OCI-LY7 (cell line): ENCODE measurements around the gene TIGIT. TPM values are rescaled to one million over a fixed set of nuclear protein-coding genes. Genes with fewer than 3 reads are reported as not detected.

Source experiments
- BruUV-seq: library from RNA; stranded (reverse); fragments of 400-500 nt; replicated peaks from 2 replicates; lab custom pipeline; 2021; lab: Mats Ljungman, UMichigan
- CTCF ChIA-PET: fragments of 300-600 bp; sonication (Branson Sonifier 250); formaldehyde crosslinking; loops from one replicate; lab custom pipeline; 2022; ENCODE audit warnings: antibody characterized with exemption; ENCODE audit not compliant: unreplicated experiment; lab: Charles Lee
- POLR2A ChIA-PET: fragments of 300-600 bp; sonication (Branson Sonifier 250); formaldehyde crosslinking; loops from one replicate; lab custom pipeline; 2022; ENCODE audit warnings: antibody characterized with exemption; lab: Charles Lee
- DNase-seq: peaks from one replicate; pipeline ENCODE4 v3.0.0-alpha.2; 2015; ENCODE audit warnings: low spot score
- H2AFZ ChIP-seq: fragments of 200-600 bp; sonication (generic), shearing (Covaris generic); 2 replicates; pipeline ENCODE4 v1.6.1; 2014; ENCODE audit warnings: mild to moderate bottlenecking, antibody characterized with exemption, low read length, moderate library complexity
- H3K27ac ChIP-seq: fragments of 200-600 bp; sonication (generic); 2 replicates; pipeline ENCODE4 v1.5.1; 2014; ENCODE audit warnings: mixed run types, low read depth, mild to moderate bottlenecking, moderate library complexity, low read length, inconsistent platforms; ENCODE audit not compliant: poor library complexity, severe bottlenecking
- H3K36me3 ChIP-seq: fragments of 200-600 bp; sonication (generic); 2 replicates; pipeline ENCODE4 v1.6.1; 2014; ENCODE audit warnings: mild to moderate bottlenecking, antibody characterized with exemption, low read length, moderate library complexity, mixed read lengths; ENCODE audit not compliant: insufficient read depth
- H3K4me1 ChIP-seq: fragments of 200-600 bp; sonication (generic); 2 replicates; pipeline ENCODE4 v1.5.1; 2014; ENCODE audit warnings: mild to moderate bottlenecking, low read length; ENCODE audit not compliant: insufficient read depth, poor library complexity, severe bottlenecking
- H3K4me2 ChIP-seq: fragments of 200-600 bp; sonication (generic); 2 replicates; pipeline ENCODE4 v1.6.1; 2014; ENCODE audit warnings: mild to moderate bottlenecking, low read length
- H3K4me3 ChIP-seq: fragments of 200-600 bp; sonication (generic); 2 replicates; pipeline ENCODE4 v1.5.1; 2014; ENCODE audit warnings: mild to moderate bottlenecking, low read depth, low read length; ENCODE audit not compliant: poor library complexity, severe bottlenecking
- H3K79me2 ChIP-seq: fragments of 200-600 bp; sonication (generic); 2 replicates; pipeline ENCODE4 v1.6.1; 2016; ENCODE audit warnings: low read depth, mild to moderate bottlenecking, low read length, moderate library complexity, mixed read lengths; ENCODE audit not compliant: insufficient read depth
- H3K9me2 ChIP-seq: fragments of 200-600 bp; sonication (generic); 2 replicates; pipeline ENCODE4 v1.6.1; 2016; ENCODE audit warnings: mild to moderate bottlenecking, low read length, mixed read lengths; ENCODE audit not compliant: insufficient read depth
- H3K9me3 ChIP-seq: fragments of 200-600 bp; sonication (generic); 2 replicates; pipeline ENCODE4 v1.6.1; 2014; ENCODE audit warnings: mild to moderate bottlenecking, mixed run types, low read length, mixed read lengths
- H4K20me1 ChIP-seq: fragments of 200-600 bp; sonication (generic); 2 replicates; pipeline ENCODE4 v1.6.1; 2014; ENCODE audit warnings: mild to moderate bottlenecking, antibody characterized with exemption, low read length, moderate library complexity, mixed read lengths; ENCODE audit not compliant: insufficient read depth
- EZH2phosphoT487 ChIP-seq: fragments of 200-600 bp; sonication (generic); IDR thresholded peaks from 2 replicates; pipeline ENCODE4 v1.6.1; 2018; ENCODE audit warnings: low read depth, borderline replicate concordance, mild to moderate bottlenecking, mixed run types, antibody characterized with exemption, low read length, moderate library complexity, mixed read lengths
- intact Hi-C: fragments of 100-400 bp; cut with micrococcal nuclease; formaldehyde crosslinking; loops from one replicate; pipeline ENCODE4 v1.10.0; 2022; ENCODE audit not compliant: unreplicated experiment
- total RNA-seq, 2 experiments: library from RNA; depleted of rRNA in 1 of 2; stranded (reverse); fragments of >200 nt in 1 of 2; shearing (Covaris generic) in 1 of 2; gene quantifications; 2 replicates each; pipeline ENCODE4 v1.2.3, GENCODE V29; 2014 to 2022
- TF ChIP-seq, protein P1 (sequence below): fragments of 200-600 bp; sonication (generic); conservative IDR thresholded peaks from 2 replicates; pipeline ENCODE4 v1.5.1; 2014; ENCODE audit warnings: mild to moderate bottlenecking, antibody characterized with exemption, low read length, moderate library complexity, mixed read lengths

The TIGIT gene
- total RNA-seq, 2 experiments from 2014 or later = 0.35 to 2.3 TPM

DNA sequence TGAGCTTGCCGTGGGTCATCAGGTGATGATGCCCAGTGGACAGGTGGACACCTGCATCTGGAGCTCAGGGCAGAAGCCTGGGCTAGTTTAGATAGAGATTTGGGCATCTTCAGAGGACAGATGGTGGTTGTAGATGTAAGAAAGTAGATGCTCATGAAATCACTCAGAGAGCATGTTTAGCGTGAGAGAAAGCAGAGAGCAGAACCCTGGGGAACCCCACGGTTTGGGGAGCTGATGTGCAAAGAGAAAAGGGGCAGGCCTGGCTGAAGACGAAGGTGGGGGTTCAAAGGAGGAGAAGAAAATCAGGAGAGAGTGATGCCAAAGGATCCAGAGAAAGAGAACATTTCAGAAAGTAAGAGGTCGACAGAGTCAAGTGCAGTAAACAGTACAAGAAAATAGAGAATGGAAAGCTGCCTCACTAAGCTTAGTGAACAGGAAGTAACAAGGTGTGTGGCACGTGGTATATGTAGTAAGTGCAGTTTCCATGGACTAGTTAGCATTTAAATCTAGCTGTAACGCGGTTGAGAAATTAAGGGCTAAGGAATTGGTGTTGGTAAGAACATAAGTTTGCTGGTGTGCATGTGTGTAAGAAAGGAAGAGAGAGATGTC is 13.5 kb downstream of the TIGIT start:
- H3K4me1 ChIP-seq = no peaks in the 10 kb centered on the region
- H3K4me2 ChIP-seq = no peak overlapping the region
- TF ChIP-seq EZH2phosphoT487 = no peak
- TF ChIP-seq, protein P1, sequence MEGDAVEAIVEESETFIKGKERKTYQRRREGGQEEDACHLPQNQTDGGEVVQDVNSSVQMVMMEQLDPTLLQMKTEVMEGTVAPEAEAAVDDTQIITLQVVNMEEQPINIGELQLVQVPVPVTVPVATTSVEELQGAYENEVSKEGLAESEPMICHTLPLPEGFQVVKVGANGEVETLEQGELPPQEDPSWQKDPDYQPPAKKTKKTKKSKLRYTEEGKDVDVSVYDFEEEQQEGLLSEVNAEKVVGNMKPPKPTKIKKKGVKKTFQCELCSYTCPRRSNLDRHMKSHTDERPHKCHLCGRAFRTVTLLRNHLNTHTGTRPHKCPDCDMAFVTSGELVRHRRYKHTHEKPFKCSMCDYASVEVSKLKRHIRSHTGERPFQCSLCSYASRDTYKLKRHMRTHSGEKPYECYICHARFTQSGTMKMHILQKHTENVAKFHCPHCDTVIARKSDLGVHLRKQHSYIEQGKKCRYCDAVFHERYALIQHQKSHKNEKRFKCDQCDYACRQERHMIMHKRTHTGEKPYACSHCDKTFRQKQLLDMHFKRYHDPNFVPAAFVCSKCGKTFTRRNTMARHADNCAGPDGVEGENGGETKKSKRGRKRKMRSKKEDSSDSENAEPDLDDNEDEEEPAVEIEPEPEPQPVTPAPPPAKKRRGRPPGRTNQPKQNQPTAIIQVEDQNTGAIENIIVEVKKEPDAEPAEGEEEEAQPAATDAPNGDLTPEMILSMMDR = no peak
- no peaks in the 10 kb centered on the region for H3K36me3 ChIP-seq
- no peaks in the 10 kb centered on the region for H3K9me2 ChIP-seq
- ChIA-PET CTCF (no interaction called here), POLR2A (interaction anchor here (0.6 to 1.6 kb wide), 5 partner anchors 9 to 1340 kb away, joined by 4 to 7 read pairs (median 4); partner anchors contain the start of gene TIGIT)
- H3K79me2 ChIP-seq = no peaks in the 10 kb centered on the region
- intact Hi-C loops = no loop called here
- peak overlapping the region; percentile 36; the same call in 1 of the 2 replicates for H2AFZ ChIP-seq
- no TSS peak for BruUV-seq
- no peak overlapping the region for H3K4me3 ChIP-seq
- peak; percentile 12 for DNase-seq
- H3K9me3 ChIP-seq = no peaks in the 10 kb centered on the region
- H3K27ac ChIP-seq = no peak overlapping the region
- no peaks in the 10 kb centered on the region for H4K20me1 ChIP-seq

DNA sequence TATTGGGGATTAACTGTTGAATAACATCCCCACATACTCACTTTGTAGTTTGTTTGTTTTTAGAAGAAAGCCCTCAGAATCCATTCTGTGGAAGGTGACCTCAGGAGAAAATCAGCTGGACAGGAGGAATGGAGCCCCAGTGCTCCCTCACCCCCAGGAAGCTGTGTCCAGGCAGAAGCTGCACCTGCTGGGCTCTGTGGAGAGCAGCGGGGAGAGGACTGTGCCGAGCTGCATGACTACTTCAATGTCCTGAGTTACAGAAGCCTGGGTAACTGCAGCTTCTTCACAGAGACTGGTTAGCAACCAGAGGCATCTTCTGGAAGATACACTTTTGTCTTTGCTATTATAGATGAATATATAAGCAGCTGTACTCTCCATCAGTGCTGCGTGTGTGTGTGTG is 14.0 kb downstream of the TIGIT start:
- H3K36me3 ChIP-seq = no peaks in the 10 kb centered on the region
- DNase-seq = no peak
- H3K4me2 ChIP-seq = no peak overlapping the region
- intact Hi-C loops = no loop called here
- ChIA-PET POLR2A (interaction anchor here (0.8 to 1.6 kb wide), 5 partner anchors 9 to 98 kb away, joined by 3 to 7 read pairs (median 4); partner anchors contain the start of gene TIGIT), CTCF (no interaction called here)
- H3K4me3 ChIP-seq = no peak overlapping the region
- no peak overlapping the region for H3K27ac ChIP-seq
- H4K20me1 ChIP-seq = no peaks in the 10 kb centered on the region
- no peaks in the 10 kb centered on the region for H3K79me2 ChIP-seq
- no peaks in the 10 kb centered on the region for H3K4me1 ChIP-seq
- no peaks in the 10 kb centered on the region for H3K9me3 ChIP-seq
- TF ChIP-seq EZH2phosphoT487 = no peak
- TF ChIP-seq, protein P1 = no peak
- no TSS peak for BruUV-seq
- no peaks in the 10 kb centered on the region for H3K9me2 ChIP-seq
- peak overlapping the region; percentile 36; the same call in 1 of the 2 replicates for H2AFZ ChIP-seq

DNA sequence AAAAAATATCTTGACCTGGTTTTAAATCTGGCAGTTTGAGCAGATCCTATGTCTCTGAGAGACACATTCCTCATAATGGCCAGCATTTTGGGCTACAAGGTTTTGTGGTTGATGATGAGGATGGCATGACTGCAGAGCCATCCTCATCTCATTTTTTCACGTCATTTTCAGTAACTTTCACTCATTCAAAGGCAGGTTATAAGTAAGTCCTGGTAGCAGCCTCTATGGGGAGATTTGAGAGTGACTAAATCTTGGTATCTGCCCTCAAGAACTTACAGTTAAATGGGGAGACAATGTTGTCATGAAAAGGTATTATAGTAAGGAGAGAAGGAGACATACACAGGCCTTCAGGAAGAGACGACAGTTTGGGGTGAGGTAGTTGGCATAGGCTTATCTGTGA is 14.5 kb downstream of the TIGIT start:
- TF ChIP-seq EZH2phosphoT487 = no peak
- TF ChIP-seq, protein P1 = no peak
- Histone ChIP-seq H3K4me2 (no peak overlapping the region), H2AFZ (peak overlapping the region; percentile 6; the same call in 1 of the 2 replicates), H3K9me3 (no peaks in the 10 kb centered on the region), H3K79me2 (no peaks in the 10 kb centered on the region), H4K20me1 (no peaks in the 10 kb centered on the region), H3K9me2 (no peaks in the 10 kb centered on the region), H3K36me3 (no peaks in the 10 kb centered on the region), H3K4me3 (no peak overlapping the region), H3K27ac (no peak overlapping the region), H3K4me1 (no peaks in the 10 kb centered on the region)
- no TSS peak for BruUV-seq
- intact Hi-C loops = no loop called here
- DNase-seq = no peak
- POLR2A ChIA-PET = interaction anchor here (0.5 to 1.6 kb wide), 3 partner anchors 10 to 625 kb away, joined by 3 to 7 read pairs (median 3); no protein-coding TSS in a partner anchor
- CTCF ChIA-PET = no interaction called here
